Peyer's patch (tissue), 4 donors: Measurements from ENCODE around the gene KDR.

Source experiments
- CTCF ChIP-seq, 6 experiments: fragments of 450-650 bp in 4 of 6; fragments of 200-600 bp in 2 of 6; sonication (generic) in 1 of 6; IDR thresholded peaks; one replicate each; pipeline ENCODE4 v1.5.1; 2017 to 2019; ENCODE audit warnings: antibody characterized with exemption in 6 of 6, mild to moderate bottlenecking in 3 of 6, moderate library complexity in 1 of 6
- POLR2A ChIP-seq, 2 donors: fragments of 450-650 bp; IDR thresholded peaks; one replicate each; pipeline ENCODE4 v1.5.1; 2017; ENCODE audit warnings: antibody characterized with exemption in 2 of 2, mild to moderate bottlenecking in 2 of 2, moderate library complexity in 2 of 2

GRCh38 chr4:55138367-55138766, 13.0 kb upstream of the KDR start:
- TF ChIP-seq CTCF (IDR thresholded peaks at IDR 0.05): no peak
- no peak for TF ChIP-seq POLR2A (IDR thresholded peaks at IDR 0.05)
